Neural cell (in vitro differentiated cells): ENCODE data around the gene OTUD7B. TPM values are rescaled to one million over a fixed set of nuclear protein-coding genes. Genes with fewer than 3 reads are reported as not detected.

Source experiments
- H2AFZ ChIP-seq: fragments of 200-600, 300-800 bp; sonication (generic), shearing (Covaris generic); 2 replicates; pipeline ENCODE4 v1.6.0; 2014; ENCODE audit warnings: low read depth, mild to moderate bottlenecking, antibody characterized with exemption, low read length, moderate library complexity
- H3F3A ChIP-seq: fragments of 200-600 bp; shearing (Covaris generic); 2 replicates; pipeline ENCODE4 v1.6.1; 2016; ENCODE audit warnings: mild to moderate bottlenecking, moderate library complexity, mixed read lengths, antibody characterized with exemption, low read length; ENCODE audit not compliant: insufficient read depth, poor library complexity, severe bottlenecking
- H3K27ac ChIP-seq: fragments of 200-600, 300-800 bp; sonication (generic), shearing (Covaris generic); 2 replicates; pipeline ENCODE4 v1.5.1; 2014; ENCODE audit warnings: mild to moderate bottlenecking, low read length, moderate library complexity
- H3K27me3 ChIP-seq: fragments of 300-800, 200-600 bp; sonication (generic), shearing (Covaris generic); 2 replicates; pipeline ENCODE4 v1.6.0; 2014; ENCODE audit warnings: mild to moderate bottlenecking, low read depth, low read length, moderate library complexity; ENCODE audit not compliant: insufficient read depth
- H3K36me3 ChIP-seq: fragments of 300-800, 200-600 bp; sonication (generic), shearing (Covaris generic); 2 replicates; pipeline ENCODE4 v1.5.1; 2014; ENCODE audit warnings: mild to moderate bottlenecking, antibody characterized with exemption, low read length, moderate library complexity; ENCODE audit not compliant: insufficient read depth
- H3K4me2 ChIP-seq: fragments of 300-800, 200-600 bp; sonication (generic), shearing (Covaris generic); 2 replicates; pipeline ENCODE4 v1.6.0; 2014; ENCODE audit warnings: mild to moderate bottlenecking, low read length
- H3K4me3 ChIP-seq: fragments of 300-800, 200-600 bp; sonication (generic), shearing (Covaris generic); 2 replicates; pipeline ENCODE4 v1.5.1; 2014; ENCODE audit warnings: mild to moderate bottlenecking, low read length, moderate library complexity
- H3K79me2 ChIP-seq: fragments of 200-600 bp; shearing (Covaris generic); replicated peaks from 2 replicates; pipeline ENCODE4 v1.6.0; 2014; ENCODE audit warnings: mild to moderate bottlenecking, low read length, moderate library complexity; ENCODE audit not compliant: insufficient read depth
- H3K9ac ChIP-seq: fragments of 300-800, 200-600 bp; sonication (generic), shearing (Covaris generic); 2 replicates; pipeline ENCODE4 v1.6.1; 2016; ENCODE audit warnings: mild to moderate bottlenecking, low read length, mixed read lengths
- H3K9me2 ChIP-seq: fragments of 200-600 bp; shearing (Covaris generic); 2 replicates; pipeline ENCODE4 v1.6.1; 2016; ENCODE audit warnings: mild to moderate bottlenecking, low read length, mixed read lengths; ENCODE audit not compliant: insufficient read depth
- H3K9me3 ChIP-seq: fragments of 200-600, 300-800 bp; sonication (generic), shearing (Covaris generic); 2 replicates; pipeline ENCODE4 v1.6.1; 2016; ENCODE audit warnings: mild to moderate bottlenecking, mixed run types, low read length, moderate library complexity, mixed read lengths
- H4K20me1 ChIP-seq: fragments of 200-600 bp; shearing (Covaris generic); 2 replicates; pipeline ENCODE4 v1.6.1; 2016; ENCODE audit warnings: mild to moderate bottlenecking, mixed run types; ENCODE audit not compliant: insufficient read depth
- EP300 ChIP-seq: fragments of 450-650 bp; conservative IDR thresholded peaks from 2 replicates; pipeline ENCODE4 v1.6.1; 2014; ENCODE audit warnings: antibody characterized with exemption, mild to moderate bottlenecking, moderate library complexity; ENCODE audit not compliant: poor library complexity, severe bottlenecking
- EZH2 ChIP-seq: fragments of 200-600, 300-800 bp; shearing (Covaris generic), sonication (generic); IDR thresholded peaks from 2 replicates; pipeline ENCODE4 v1.6.1; 2014; ENCODE audit warnings: antibody characterized with exemption, low read length, borderline replicate concordance, mild to moderate bottlenecking; ENCODE audit not compliant: insufficient read depth, poor library complexity, severe bottlenecking
- MXI1 ChIP-seq: fragments of 450-650 bp; conservative IDR thresholded peaks from 2 replicates; pipeline ENCODE4 v1.6.1; 2014; ENCODE audit warnings: antibody characterized with exemption, mild to moderate bottlenecking; ENCODE audit not compliant: poor library complexity, severe bottlenecking
- POLR2AphosphoS5 ChIP-seq: IDR thresholded peaks from 2 replicates; pipeline ENCODE4 v1.6.1; 2012
- RAD21 ChIP-seq: fragments of 450-650 bp; conservative IDR thresholded peaks from 2 replicates; pipeline ENCODE4 v1.6.1; 2014; ENCODE audit warnings: antibody characterized with exemption, mild to moderate bottlenecking, moderate library complexity
- REST ChIP-seq: IDR thresholded peaks from 2 replicates; pipeline ENCODE4 v1.6.1; 2012; ENCODE audit warnings: borderline replicate concordance
- SMC3 ChIP-seq: fragments of 450-650 bp; conservative IDR thresholded peaks from 2 replicates; pipeline ENCODE4 v1.6.1; 2014; ENCODE audit warnings: antibody characterized with exemption, mild to moderate bottlenecking, moderate library complexity; ENCODE audit not compliant: poor library complexity
- TAF1 ChIP-seq: IDR thresholded peaks from 2 replicates; pipeline ENCODE4 v1.6.1; 2012; ENCODE audit warnings: low read depth
- polyA plus RNA-seq: library from polyadenylated mRNA; depleted of rRNA; stranded (reverse); fragments of >200 nt; gene quantifications from 2 replicates; pipeline ENCODE4 v1.2.3, GENCODE V29; 2014
- TF ChIP-seq, protein P1 (sequence below): fragments of 450-650 bp; IDR thresholded peaks from 2 replicates; pipeline ENCODE4 v1.5.1; 2014; ENCODE audit warnings: antibody characterized with exemption, mild to moderate bottlenecking, moderate library complexity; ENCODE audit not compliant: poor library complexity, severe bottlenecking

OTUD7B gene
- polyA plus RNA-seq, 1 donor from 2014 or later: 2.1 TPM

GRCh38 chr1:150021191-150021694 lies 10.7 kb upstream of the OTUD7B start:
- Histone ChIP-seq H3K36me3 (no peaks in the 10 kb centered on the region), H2AFZ (no peak overlapping the region), H4K20me1 (no peaks in the 10 kb centered on the region), H3K27me3 (no peaks in the 10 kb centered on the region), H3K9me2 (no peaks in the 10 kb centered on the region), H3K4me3 (no peak overlapping the region), H3K27ac (no peak overlapping the region), H3K79me2 (no peaks in the 10 kb centered on the region), H3K9ac (no peak overlapping the region), H3K9me3 (no peaks in the 10 kb centered on the region), H3F3A (no peaks in the 10 kb centered on the region), H3K4me2 (no peak overlapping the region)
- TF ChIP-seq, protein P1, sequence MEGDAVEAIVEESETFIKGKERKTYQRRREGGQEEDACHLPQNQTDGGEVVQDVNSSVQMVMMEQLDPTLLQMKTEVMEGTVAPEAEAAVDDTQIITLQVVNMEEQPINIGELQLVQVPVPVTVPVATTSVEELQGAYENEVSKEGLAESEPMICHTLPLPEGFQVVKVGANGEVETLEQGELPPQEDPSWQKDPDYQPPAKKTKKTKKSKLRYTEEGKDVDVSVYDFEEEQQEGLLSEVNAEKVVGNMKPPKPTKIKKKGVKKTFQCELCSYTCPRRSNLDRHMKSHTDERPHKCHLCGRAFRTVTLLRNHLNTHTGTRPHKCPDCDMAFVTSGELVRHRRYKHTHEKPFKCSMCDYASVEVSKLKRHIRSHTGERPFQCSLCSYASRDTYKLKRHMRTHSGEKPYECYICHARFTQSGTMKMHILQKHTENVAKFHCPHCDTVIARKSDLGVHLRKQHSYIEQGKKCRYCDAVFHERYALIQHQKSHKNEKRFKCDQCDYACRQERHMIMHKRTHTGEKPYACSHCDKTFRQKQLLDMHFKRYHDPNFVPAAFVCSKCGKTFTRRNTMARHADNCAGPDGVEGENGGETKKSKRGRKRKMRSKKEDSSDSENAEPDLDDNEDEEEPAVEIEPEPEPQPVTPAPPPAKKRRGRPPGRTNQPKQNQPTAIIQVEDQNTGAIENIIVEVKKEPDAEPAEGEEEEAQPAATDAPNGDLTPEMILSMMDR: no peak
- no peak for TF ChIP-seq RAD21
- TF ChIP-seq POLR2AphosphoS5: no peak
- TF ChIP-seq EZH2: no peak
- TF ChIP-seq SMC3: no peak
- TF ChIP-seq MXI1: no peak
- TF ChIP-seq EP300: no peak
- TF ChIP-seq REST: no peak
- TF ChIP-seq TAF1: no peak

- no peak for TF ChIP-seq MXI1
- TF ChIP-seq, protein P1: no peak
- TF ChIP-seq EZH2: no peak
- no peak for TF ChIP-seq REST
- TF ChIP-seq TAF1: no peak
- no peak for TF ChIP-seq POLR2AphosphoS5
- TF ChIP-seq RAD21: no peak
- TF ChIP-seq EP300: no peak
- no peak for TF ChIP-seq SMC3
Measured at GRCh38 chr1:150020711-150021110, 10.2 kb upstream of the OTUD7B start.

More at GRCh38 chr1:150020711-150021110, 10.2 kb upstream of the OTUD7B start:
- H3K4me3 ChIP-seq: no peak overlapping the region
- no peaks in the 10 kb centered on the region for H3K9me2 ChIP-seq
- no peaks in the 10 kb centered on the region for H3K9me3 ChIP-seq
- H3K9ac ChIP-seq: no peak overlapping the region
- H3K79me2 ChIP-seq: no peaks in the 10 kb centered on the region
- H3F3A ChIP-seq: no peaks in the 10 kb centered on the region
- no peak overlapping the region for H2AFZ ChIP-seq
- H3K27me3 ChIP-seq: no peaks in the 10 kb centered on the region
- H3K4me2 ChIP-seq: no peak overlapping the region
- no peaks in the 10 kb centered on the region for H4K20me1 ChIP-seq
- no peaks in the 10 kb centered on the region for H3K36me3 ChIP-seq
- no peak overlapping the region for H3K27ac ChIP-seq
